Measurements from ENCODE around the gene TAOK2. TPM values are rescaled to one million over a fixed set of nuclear protein-coding genes. Genes with fewer than 3 reads are reported as not detected.

The TAOK2 gene
- total and polyA plus RNA-seq, 2 of the 13 experiments (the other 11 are each of a cell fraction or from before 2014, with no cell fraction given), result 17.4 to 43.2 TPM

GRCh38 chr16:30016555-30017276 is 43.0 kb downstream of the TAOK2 start:
- no peaks in the 10 kb centered on the region for H3K9me3 ChIP-seq (ENCODE audit: low read length)
- no peaks in the 10 kb centered on the region for H4K20me1 ChIP-seq (ENCODE audit: insufficient read depth, low read length)
- in situ Hi-C loops (cut with HindIII; ENCODE audit: extremely low pct_ligation_motif_present, low pct_unique_long_range_greater_than_20kb), result no loop called here
- ChIA-PET POLR2A (interaction anchor here (1.0 kb wide), 1 partner anchor 117 kb away, joined by 5 read pairs; the partner anchor contains the start of gene SEZ6L2), CTCF (ENCODE audit: low intra/inter-chr PET ratio, low total read pairs) (no interaction called here)
- no peaks in the 10 kb centered on the region for H3K36me3 ChIP-seq (replicated peaks in 1 of 2; ENCODE audit: control insufficient read depth in 1 of 2, insufficient read depth in 2 of 2, low read length in 2 of 2)
- no peak overlapping the region for H3K4me3 ChIP-seq (replicated peaks in 1 of 3; ENCODE audit: insufficient read depth in 1 of 3, low read depth in 2 of 3, low read length in 3 of 3)
- 14% methylated on average over 8 of the region's 8 CpGs for WGBS (ENCODE audit: low lambda C conversion rate)
- H2AFZ ChIP-seq (ENCODE audit: low read length), result no peak overlapping the region
- no peak overlapping the region for H3K9ac ChIP-seq (ENCODE audit: insufficient read depth, low read depth, low read length)
- no TSS peak for BruUV-seq (replicated peaks)
- FAIRE-seq (no peak), DNase-seq (ENCODE audit: low spot score) (peak; percentile 44), ATAC-seq (peak; percentile 31)
- intact Hi-C loops (cut with micrococcal nuclease; ENCODE audit: unreplicated experiment), result no loop called here
- peaks cover 30% of the 10 kb centered on the region for H3K4me1 ChIP-seq (ENCODE audit: insufficient read depth, low read length)
- H3K27me3 ChIP-seq (ENCODE audit: control insufficient read depth in 1 of 2, insufficient read depth in 2 of 2, low read length in 2 of 2), result peaks cover 1 to 27% of the 10 kb centered on the region in 2 experiments; a peak in 3 of 5 replicates
- no peaks in the 10 kb centered on the region for H3K79me2 ChIP-seq (ENCODE audit: insufficient read depth, low read length)
- H3K4me2 ChIP-seq (ENCODE audit: low read depth, low read length), result peak overlapping the region; percentile 20; the same call in 1 of the 2 replicates
- H3K27ac ChIP-seq (ENCODE audit: extremely low read length, insufficient read depth, low read length), result no peak overlapping the region
- TF ChIP-seq ZNF563 (CRISPR knock-in tag; IDR thresholded peaks at IDR 0.05) (no peak), ZFP37 (CRISPR knock-in tag; IDR thresholded peaks at IDR 0.05; ENCODE audit: borderline replicate concordance) (no peak), ZNF552 (CRISPR knock-in tag; IDR thresholded peaks at IDR 0.05; ENCODE audit: borderline replicate concordance) (no peak), ZNF619 (CRISPR knock-in tag; IDR thresholded peaks at IDR 0.05) (peak; percentile 80; the same call in 1 of the 2 replicates), FOXA1 (IDR thresholded peaks at IDR 0.05) (no peak), FOXA1 (CRISPR knock-in tag; IDR thresholded peaks at IDR 0.05) (peak; percentile 40; the same call in 1 of the 2 replicates), SRY (CRISPR knock-in tag; IDR thresholded peaks at IDR 0.05) (no peak), SRSF4 (IDR thresholded peaks at IDR 0.05; ENCODE audit: low read depth, low read length, poor library complexity, severe bottlenecking) (no peak), ZNF337 (CRISPR knock-in tag; IDR thresholded peaks at IDR 0.05; ENCODE audit: borderline replicate concordance, low read depth) (no peak), ARID3A (IDR thresholded peaks at IDR 0.05; ENCODE audit: low read depth, low read length) (peak; percentile 40; the same call in 1 of the 2 replicates), ZFP36L2 (CRISPR knock-in tag; IDR thresholded peaks at IDR 0.05) (no peak), HINFP (CRISPR knock-in tag; IDR thresholded peaks at IDR 0.05; ENCODE audit: low read depth) (no peak), MAFK (conservative IDR thresholded peaks at IDR 0.05 in 1 of 2, IDR thresholded peaks at IDR 0.05 in 1 of 2; ENCODE audit: low read length in 2 of 2) (no peak), DNMT3B (CRISPR knock-in tag; conservative IDR thresholded peaks at IDR 0.05) (no peak), SP1 (IDR thresholded peaks at IDR 0.05) (no peak), SP1 (CRISPR knock-in tag; IDR thresholded peaks at IDR 0.05) (no peak), TBX2 (CRISPR knock-in tag; IDR thresholded peaks at IDR 0.05; ENCODE audit: borderline replicate concordance) (0 out of 2 replicates have a peak, but pooled peaks have one; percentile 31), PLSCR1 (CRISPR knock-in tag; IDR thresholded peaks at IDR 0.05; ENCODE audit: borderline replicate concordance) (no peak), HNRNPH1 (optimal IDR thresholded peaks at IDR 0.05; ENCODE audit: low read depth, low read length) (no peak), ARNT (IDR thresholded peaks at IDR 0.05) (no peak), ELF3 (CRISPR knock-in tag; IDR thresholded peaks at IDR 0.05) (no peak), PLRG1 (conservative IDR thresholded peaks at IDR 0.05) (no peak), CENPT (CRISPR knock-in tag; IDR thresholded peaks at IDR 0.05; ENCODE audit: low read depth) (no peak)

Data from HepG2 (cell line).